ENCODE results near the gene UIMC1.
A peak's percentile ranks its signal among the peaks of the same experiment; 100 is the strongest.
"Not testable (repeated sequence)": the region's sequence is repeated elsewhere in the genome, so short reads cannot be mapped to it uniquely, and the experiment has no call there.

Gene UIMC1

GRCh38 chr5:177006265-177006972, at the start of gene UIMC1:
UIMC1 (minus strand) TSS chr5:177006779; CDS start chr5:176982615, 24,164 bp downstream.
- Mint-ChIP-seq H3K4me1 (ENCODE audit: low read depth) (peaks cover 35% of the 10 kb centered on the region), H3K36me3 (ENCODE audit: low read depth) (peaks cover 5% of the 10 kb centered on the region)

GRCh38 chr5:177049285-177049684, 42.7 kb upstream of the UIMC1 start:
- Mint-ChIP-seq H3K4me1 (ENCODE audit: low read depth) (no peaks in the 10 kb centered on the region), H3K27me3 (no peaks in the 10 kb centered on the region), H3K27ac (no peak overlapping the region), H3K36me3 (ENCODE audit: low read depth) (peaks cover 60% of the 10 kb centered on the region), H3K9me3 (no peaks in the 10 kb centered on the region), H3K4me3 (no peak overlapping the region)

More at GRCh38 chr5:177006265-177006972, at the start of gene UIMC1:
- no peaks in the 10 kb centered on the region for H3K9me3 Mint-ChIP-seq
- peak within 1 kb of the TSS; percentile 91 for H3K4me3 Mint-ChIP-seq
- H3K27ac Mint-ChIP-seq = peak within 1 kb of the TSS; percentile 93
- no peaks in the 10 kb centered on the region for H3K27me3 Mint-ChIP-seq

GRCh38 chr5:177048531-177048930, 42.0 kb upstream of the UIMC1 start:
- not testable (repeated sequence) for H3K4me1 Mint-ChIP-seq (ENCODE audit: low read depth)
- peaks cover 65% of the 10 kb centered on the region for H3K36me3 Mint-ChIP-seq (ENCODE audit: low read depth)

GRCh38 chr5:177045631-177046030, 39.1 kb upstream of the UIMC1 start:
- Mint-ChIP-seq H3K36me3 (ENCODE audit: low read depth) (peaks cover 66% of the 10 kb centered on the region), H3K9me3 (no peaks in the 10 kb centered on the region), H3K4me1 (ENCODE audit: low read depth) (no peaks in the 10 kb centered on the region), H3K4me3 (no peak overlapping the region), H3K27me3 (no peaks in the 10 kb centered on the region), H3K27ac (no peak overlapping the region)

More at GRCh38 chr5:177048531-177048930, 42.0 kb upstream of the UIMC1 start:
- H3K27me3 Mint-ChIP-seq, H3K4me3 Mint-ChIP-seq, H3K9me3 Mint-ChIP-seq, H3K27ac Mint-ChIP-seq: not testable (repeated sequence)

GRCh38 chr5:177044641-177045040, 38.1 kb upstream of the UIMC1 start:
- Mint-ChIP-seq H3K27ac (no peak overlapping the region), H3K27me3 (no peaks in the 10 kb centered on the region), H3K4me3 (no peak overlapping the region), H3K9me3 (no peaks in the 10 kb centered on the region), H3K4me1 (ENCODE audit: low read depth) (peaks cover 4% of the 10 kb centered on the region), H3K36me3 (ENCODE audit: low read depth) (peaks cover 58% of the 10 kb centered on the region)

- Mint-ChIP-seq H3K27me3 (no peaks in the 10 kb centered on the region), H3K9me3 (no peaks in the 10 kb centered on the region), H3K36me3 (ENCODE audit: low read depth) (peaks cover 56% of the 10 kb centered on the region), H3K4me3 (no peak overlapping the region), H3K27ac (no peak overlapping the region), H3K4me1 (ENCODE audit: low read depth) (peaks cover 4% of the 10 kb centered on the region)
Observed at GRCh38 chr5:177043958-177044357, 37.4 kb upstream of the UIMC1 start.

- peaks cover 49% of the 10 kb centered on the region for H3K36me3 Mint-ChIP-seq (ENCODE audit: low read depth)
- no peaks in the 10 kb centered on the region for H3K9me3 Mint-ChIP-seq
- H3K27me3 Mint-ChIP-seq = no peaks in the 10 kb centered on the region
- H3K4me1 Mint-ChIP-seq (ENCODE audit: low read depth) = peaks cover 4% of the 10 kb centered on the region
- no peak overlapping the region for H3K27ac Mint-ChIP-seq
- no peak overlapping the region for H3K4me3 Mint-ChIP-seq
Observed at GRCh38 chr5:177043114-177043513, 36.5 kb upstream of the UIMC1 start.

GRCh38 chr5:177041936-177042335, 35.4 kb upstream of the UIMC1 start:
- H3K27me3 Mint-ChIP-seq = no peaks in the 10 kb centered on the region
- no peak overlapping the region for H3K4me3 Mint-ChIP-seq
- peaks cover 40% of the 10 kb centered on the region for H3K36me3 Mint-ChIP-seq (ENCODE audit: low read depth)
- no peaks in the 10 kb centered on the region for H3K9me3 Mint-ChIP-seq
- peaks cover 4% of the 10 kb centered on the region for H3K4me1 Mint-ChIP-seq (ENCODE audit: low read depth)
- H3K27ac Mint-ChIP-seq = peak overlapping the region; percentile 15

- H3K27ac Mint-ChIP-seq = no peak overlapping the region
Observed at GRCh38 chr5:177040814-177041420, 34.3 kb upstream of the UIMC1 start.

GRCh38 chr5:177036921-177037320, 30.3 kb upstream of the UIMC1 start:
- Mint-ChIP-seq H3K27me3 (no peaks in the 10 kb centered on the region), H3K4me1 (ENCODE audit: low read depth) (peaks cover 13% of the 10 kb centered on the region), H3K36me3 (ENCODE audit: low read depth) (peaks cover 33% of the 10 kb centered on the region), H3K9me3 (no peaks in the 10 kb centered on the region), H3K27ac (no peak overlapping the region), H3K4me3 (no peak overlapping the region)

More at GRCh38 chr5:177040814-177041420, 34.3 kb upstream of the UIMC1 start:
- H3K4me3 Mint-ChIP-seq = no peak overlapping the region
- H3K4me1 Mint-ChIP-seq (ENCODE audit: low read depth) = peaks cover 10% of the 10 kb centered on the region
- H3K36me3 Mint-ChIP-seq (ENCODE audit: low read depth) = peaks cover 42% of the 10 kb centered on the region
- H3K9me3 Mint-ChIP-seq = no peaks in the 10 kb centered on the region
- no peaks in the 10 kb centered on the region for H3K27me3 Mint-ChIP-seq

GRCh38 chr5:177036443-177036842, 29.9 kb upstream of the UIMC1 start:
- Mint-ChIP-seq H3K9me3 (peaks cover 2% of the 10 kb centered on the region), H3K4me1 (ENCODE audit: low read depth) (peaks cover 13% of the 10 kb centered on the region), H3K36me3 (ENCODE audit: low read depth) (peaks cover 33% of the 10 kb centered on the region), H3K27ac (no peak overlapping the region), H3K4me3 (no peak overlapping the region), H3K27me3 (no peaks in the 10 kb centered on the region)

- no peak overlapping the region for H3K27ac Mint-ChIP-seq
- no peaks in the 10 kb centered on the region for H3K27me3 Mint-ChIP-seq
- peaks cover 4% of the 10 kb centered on the region for H3K9me3 Mint-ChIP-seq
- H3K36me3 Mint-ChIP-seq (ENCODE audit: low read depth) = peaks cover 32% of the 10 kb centered on the region
- peaks cover 13% of the 10 kb centered on the region for H3K4me1 Mint-ChIP-seq (ENCODE audit: low read depth)
- no peak overlapping the region for H3K4me3 Mint-ChIP-seq
Observed at GRCh38 chr5:177035976-177036375, 29.4 kb upstream of the UIMC1 start.

GRCh38 chr5:177029498-177029897, 22.9 kb upstream of the UIMC1 start:
- Mint-ChIP-seq H3K4me1 (ENCODE audit: low read depth) (peaks cover 12% of the 10 kb centered on the region), H3K4me3 (no peak overlapping the region), H3K27ac (no peak overlapping the region), H3K36me3 (ENCODE audit: low read depth) (peaks cover 57% of the 10 kb centered on the region), H3K9me3 (peaks cover 4% of the 10 kb centered on the region), H3K27me3 (no peaks in the 10 kb centered on the region)

GRCh38 chr5:177027665-177028064, 21.1 kb upstream of the UIMC1 start:
- no peak overlapping the region for H3K4me3 Mint-ChIP-seq
- peaks cover 4% of the 10 kb centered on the region for H3K9me3 Mint-ChIP-seq
- no peak overlapping the region for H3K27ac Mint-ChIP-seq
- peaks cover 50% of the 10 kb centered on the region for H3K36me3 Mint-ChIP-seq (ENCODE audit: low read depth)
- H3K4me1 Mint-ChIP-seq (ENCODE audit: low read depth) = peaks cover 20% of the 10 kb centered on the region
- H3K27me3 Mint-ChIP-seq = no peaks in the 10 kb centered on the region

- H3K4me3 Mint-ChIP-seq = peak overlapping the region; percentile 47
- no peak overlapping the region for H3K27ac Mint-ChIP-seq
Observed at GRCh38 chr5:177025101-177025601, 18.6 kb upstream of the UIMC1 start.

More at GRCh38 chr5:177025101-177025601, 18.6 kb upstream of the UIMC1 start:
- Mint-ChIP-seq H3K4me1 (ENCODE audit: low read depth) (peaks cover 29% of the 10 kb centered on the region), H3K27me3 (no peaks in the 10 kb centered on the region), H3K9me3 (no peaks in the 10 kb centered on the region), H3K36me3 (ENCODE audit: low read depth) (peaks cover 36% of the 10 kb centered on the region)
